PC-3 (cell line): ENCODE results near the gene GNAI1. TPM values are rescaled to one million over a fixed set of nuclear protein-coding genes. Genes with fewer than 3 reads are reported as not detected.

Experiments
- ATAC-seq: fragments of 200-7000 bp; cut with Tn5 transposase; 2 replicates; pipeline ENCODE4 v1.9.1; 2020; ENCODE audit warnings: mild to moderate bottlenecking, moderate library complexity
- BruUV-seq: library from RNA; stranded (reverse); fragments of 400-500 nt; replicated peaks from 2 replicates; lab custom pipeline; 2021; lab: Mats Ljungman, UMichigan
- CTCF ChIA-PET: fragments of 300-600 bp; sonication (Branson Sonifier 250); formaldehyde crosslinking; loops from one replicate; lab custom pipeline; 2022; ENCODE audit warnings: antibody characterized with exemption; lab: Charles Lee
- POLR2A ChIA-PET: fragments of 300-600 bp; sonication (Branson Sonifier 250); formaldehyde crosslinking; loops from one replicate; lab custom pipeline; 2022; ENCODE audit warnings: antibody characterized with exemption; ENCODE audit not compliant: unreplicated experiment; lab: Charles Lee
- DNase-seq: peaks from one replicate; pipeline ENCODE4 v3.0.0-alpha.2; 2015
- H2AFZ ChIP-seq: fragments of 300-600 bp; sonication (generic); 2 replicates; pipeline ENCODE4 v1.6.0; 2016; ENCODE audit warnings: antibody characterized with exemption, low read length
- H3F3A ChIP-seq: fragments of 300-600 bp; sonication (generic); one replicate; pipeline ENCODE4 v1.6.0; 2017; ENCODE audit warnings: antibody characterized with exemption, low read length, control low read depth, mild to moderate bottlenecking; ENCODE audit not compliant: unreplicated experiment
- H3K27ac ChIP-seq: fragments of 300-600 bp; sonication (generic); 2 replicates; pipeline ENCODE4 v1.5.1; 2016; ENCODE audit warnings: mild to moderate bottlenecking, low read length
- H3K27me3 ChIP-seq: fragments of 300-600 bp; sonication (generic); 2 replicates; pipeline ENCODE4 v1.6.1; 2016; ENCODE audit warnings: low read length, mixed read lengths
- H3K36me3 ChIP-seq: fragments of 300-600 bp; sonication (generic); 2 replicates; pipeline ENCODE4 v1.6.1; 2016; ENCODE audit warnings: low read depth, mixed run types, low read length, mixed read lengths
- H3K4me1 ChIP-seq: fragments of 300-600 bp; sonication (generic); 2 replicates; pipeline ENCODE4 v1.5.1; 2016; ENCODE audit warnings: low read length; ENCODE audit not compliant: insufficient read depth
- H3K4me2 ChIP-seq: fragments of 300-600 bp; sonication (generic); 2 replicates; pipeline ENCODE4 v1.6.0; 2016; ENCODE audit warnings: low read length
- H3K4me3 ChIP-seq: fragments of 300-600 bp; sonication (generic); 2 replicates; pipeline ENCODE4 v1.5.1; 2016; ENCODE audit warnings: mild to moderate bottlenecking, low read length, mixed read lengths
- H3K79me2 ChIP-seq: fragments of 300-600 bp; sonication (generic); 2 replicates; pipeline ENCODE4 v1.6.1; 2017; ENCODE audit warnings: low read length, mixed read lengths
- H3K9ac ChIP-seq: fragments of 300-600 bp; sonication (generic); 2 replicates; pipeline ENCODE4 v1.6.0; 2016; ENCODE audit warnings: mild to moderate bottlenecking, low read length
- H3K9me2 ChIP-seq: fragments of 300-600 bp; sonication (generic); replicated peaks from 2 replicates; pipeline ENCODE4 v1.6.1; 2016; ENCODE audit warnings: mixed run types, low read length, mixed read lengths
- H3K9me3 ChIP-seq: fragments of 300-600 bp; sonication (generic); 2 replicates; pipeline ENCODE4 v1.6.1; 2016; ENCODE audit warnings: low read length, mixed read lengths
- H4K20me1 ChIP-seq: fragments of 300-600 bp; sonication (generic); 2 replicates; pipeline ENCODE4 v1.6.1; 2016; ENCODE audit warnings: low read length, mixed read lengths
- CTCF ChIP-seq: fragments of 300-600 bp; sonication (generic); conservative IDR thresholded peaks from 2 replicates; pipeline ENCODE4 v1.5.1; 2017; ENCODE audit warnings: antibody characterized with exemption, low read depth, mild to moderate bottlenecking, low read length
- EZH2 ChIP-seq: fragments of 300-600 bp; sonication (generic); IDR thresholded peaks from one replicate; pipeline ENCODE4 v1.6.1; 2017; ENCODE audit warnings: antibody characterized with exemption, mild to moderate bottlenecking, low read length; ENCODE audit not compliant: unreplicated experiment
- EZH2phosphoT487 ChIP-seq: fragments of 300-600 bp; sonication (generic); IDR thresholded peaks from 2 replicates; pipeline ENCODE4 v1.6.1; 2018; ENCODE audit warnings: mild to moderate bottlenecking, antibody characterized with exemption, low read length, borderline replicate concordance
- intact Hi-C: fragments of 100-400 bp; cut with micrococcal nuclease; formaldehyde crosslinking; loops from 2 replicates; pipeline ENCODE4 v1.9.0; 2023
- total RNA-seq: library from RNA; depleted of rRNA; stranded (reverse); fragments of >200 nt; gene quantifications from 2 replicates; pipeline ENCODE4 v1.2.3, GENCODE V29; 2014

GNAI1 gene
- total RNA-seq, 1 experiment from 2014 or later: 16.9 TPM

- Histone ChIP-seq H2AFZ (0 out of 2 replicates have a peak overlapping the region, but pooled peaks have one; percentile 9), H3K27me3 (no peaks in the 10 kb centered on the region), H3K9me3 (no peaks in the 10 kb centered on the region), H3K4me2 (no peak overlapping the region), H3K27ac (no peak overlapping the region), H4K20me1 (no peaks in the 10 kb centered on the region), H3K9me2 (no peaks in the 10 kb centered on the region), H3K79me2 (no peaks in the 10 kb centered on the region), H3K9ac (no peak overlapping the region), H3K4me1 (peaks cover 13% of the 10 kb centered on the region; the same call in 1 of the 2 replicates), H3F3A (no peaks in the 10 kb centered on the region), H3K36me3 (no peaks in the 10 kb centered on the region), H3K4me3 (no peak overlapping the region)
- POLR2A ChIA-PET: no interaction called here
- DNase-seq: peak; percentile 32
- CTCF ChIA-PET: no interaction called here
- intact Hi-C loops: no loop called here
- BruUV-seq: no TSS peak
- no peak for TF ChIP-seq EZH2
- peak; percentile 58 for ATAC-seq
Measured at GRCh38 chr7:80087771-80088170, 46.9 kb upstream of the GNAI1 start.

- no peaks in the 10 kb centered on the region for H3K9me2 ChIP-seq
- H2AFZ ChIP-seq: no peak overlapping the region
- no peaks in the 10 kb centered on the region for H4K20me1 ChIP-seq
- ChIA-PET POLR2A (interaction anchor here (0.6 kb wide), 1 partner anchor 292 kb away, joined by 5 read pairs; no protein-coding TSS in a partner anchor), CTCF (interaction anchor here (0.6 kb wide), 2 partner anchors 36 to 326 kb away, joined by 3 read pairs; no protein-coding TSS in a partner anchor)
- H3K36me3 ChIP-seq: no peaks in the 10 kb centered on the region
- intact Hi-C loops: no loop called here
- no peaks in the 10 kb centered on the region for H3K27me3 ChIP-seq
- BruUV-seq: no TSS peak
- no peak for DNase-seq
- no peak overlapping the region for H3K27ac ChIP-seq
- H3K4me3 ChIP-seq: no peak overlapping the region
- H3K4me1 ChIP-seq: peaks cover 13% of the 10 kb centered on the region; the same call in 1 of the 2 replicates
- H3K9ac ChIP-seq: no peak overlapping the region
- TF ChIP-seq CTCF (no peak), EZH2 (no peak), EZH2phosphoT487 (no peak)
- H3K9me3 ChIP-seq: no peaks in the 10 kb centered on the region
- H3F3A ChIP-seq: no peaks in the 10 kb centered on the region
- no peak for ATAC-seq
- no peak overlapping the region for H3K4me2 ChIP-seq
- no peaks in the 10 kb centered on the region for H3K79me2 ChIP-seq
Measured at GRCh38 chr7:80088705-80089104, 45.9 kb upstream of the GNAI1 start.

- Histone ChIP-seq H3K9ac (no peak overlapping the region), H3K9me3 (no peaks in the 10 kb centered on the region), H3K9me2 (no peaks in the 10 kb centered on the region), H3K27me3 (no peaks in the 10 kb centered on the region), H2AFZ (no peak overlapping the region), H3K4me1 (peaks cover 13% of the 10 kb centered on the region; the same call in 1 of the 2 replicates), H3K4me3 (no peak overlapping the region), H3F3A (no peaks in the 10 kb centered on the region), H3K79me2 (no peaks in the 10 kb centered on the region), H4K20me1 (no peaks in the 10 kb centered on the region), H3K36me3 (no peaks in the 10 kb centered on the region), H3K27ac (no peak overlapping the region), H3K4me2 (no peak overlapping the region)
- ATAC-seq (no peak), DNase-seq (no peak)
- no peak for TF ChIP-seq CTCF
- no peak for TF ChIP-seq EZH2
- no peak for TF ChIP-seq EZH2phosphoT487
- ChIA-PET POLR2A (interaction anchor here (0.6 kb wide), 1 partner anchor 293 kb away, joined by 5 read pairs; no protein-coding TSS in a partner anchor), CTCF (interaction anchor here (0.6 kb wide), 2 partner anchors 36 to 326 kb away, joined by 3 read pairs; no protein-coding TSS in a partner anchor)
- intact Hi-C loops: no loop called here
- no TSS peak for BruUV-seq
Measured at GRCh38 chr7:80089366-80089765, 45.3 kb upstream of the GNAI1 start.
